BJ (cell line): ENCODE measurements around the gene FAM168A. TPM values are rescaled to one million over a fixed set of nuclear protein-coding genes. Genes with fewer than 3 reads are reported as not detected.

Experiments used
- CTCF ChIA-PET: fragments of 350-600 bp; formaldehyde crosslinking; extraction: SDS; loops from one replicate; lab custom pipeline; 2021; ENCODE audit warnings: antibody characterized with exemption, inconsistent platforms; lab: Yijun Ruan, JAX
- POLR2A ChIA-PET: fragments of 300-600 bp; sonication (Branson Sonifier 250); formaldehyde crosslinking; extraction: SDS; loops from one replicate; lab custom pipeline; 2021; ENCODE audit warnings: antibody characterized with exemption; lab: Charles Lee
- DNase-seq: peaks from one replicate; pipeline ENCODE4 v3.0.0-alpha.2; 2011; ENCODE audit warnings: low read depth
- H3K27me3 ChIP-seq: 2 replicates; pipeline ENCODE4 v1.6.0; 2011; ENCODE audit warnings: low read length; ENCODE audit not compliant: control insufficient read depth, insufficient read depth
- H3K36me3 ChIP-seq: 2 replicates; pipeline ENCODE4 v1.5.1; 2011; ENCODE audit warnings: low read length; ENCODE audit not compliant: control insufficient read depth, insufficient read depth
- H3K4me3 ChIP-seq: 2 replicates; pipeline ENCODE4 v1.5.1; 2011; ENCODE audit warnings: low read depth, mild to moderate bottlenecking, control low read depth, low read length
- polyA plus RNA-seq: library from polyadenylated mRNA; depleted of rRNA; stranded (reverse); fragments of >200 nt; gene quantifications from 2 replicates; pipeline ENCODE4 v1.2.3, GENCODE V29; 2011
- TF ChIP-seq, protein P1 (sequence below): IDR thresholded peaks from 2 replicates; pipeline ENCODE4 v1.5.1; 2011; ENCODE audit warnings: low read depth, mild to moderate bottlenecking, control low read depth, inconsistent platforms, low read length, moderate library complexity; ENCODE audit not compliant: insufficient read depth

Gene FAM168A
- polyA plus RNA-seq, 1 experiment = 19.1 TPM

GRCh38 chr11:73570415-73571114, 27.3 kb downstream of the FAM168A start:
- ChIA-PET POLR2A (no interaction called here), CTCF (interaction anchor here (1.0 to 1.2 kb wide), 2 partner anchors 26 to 55 kb away, joined by 3 read pairs; no protein-coding TSS in a partner anchor)
- Histone ChIP-seq H3K36me3 (no peaks in the 10 kb centered on the region), H3K27me3 (no peaks in the 10 kb centered on the region), H3K4me3 (no peak overlapping the region)
- TF ChIP-seq, protein P1, sequence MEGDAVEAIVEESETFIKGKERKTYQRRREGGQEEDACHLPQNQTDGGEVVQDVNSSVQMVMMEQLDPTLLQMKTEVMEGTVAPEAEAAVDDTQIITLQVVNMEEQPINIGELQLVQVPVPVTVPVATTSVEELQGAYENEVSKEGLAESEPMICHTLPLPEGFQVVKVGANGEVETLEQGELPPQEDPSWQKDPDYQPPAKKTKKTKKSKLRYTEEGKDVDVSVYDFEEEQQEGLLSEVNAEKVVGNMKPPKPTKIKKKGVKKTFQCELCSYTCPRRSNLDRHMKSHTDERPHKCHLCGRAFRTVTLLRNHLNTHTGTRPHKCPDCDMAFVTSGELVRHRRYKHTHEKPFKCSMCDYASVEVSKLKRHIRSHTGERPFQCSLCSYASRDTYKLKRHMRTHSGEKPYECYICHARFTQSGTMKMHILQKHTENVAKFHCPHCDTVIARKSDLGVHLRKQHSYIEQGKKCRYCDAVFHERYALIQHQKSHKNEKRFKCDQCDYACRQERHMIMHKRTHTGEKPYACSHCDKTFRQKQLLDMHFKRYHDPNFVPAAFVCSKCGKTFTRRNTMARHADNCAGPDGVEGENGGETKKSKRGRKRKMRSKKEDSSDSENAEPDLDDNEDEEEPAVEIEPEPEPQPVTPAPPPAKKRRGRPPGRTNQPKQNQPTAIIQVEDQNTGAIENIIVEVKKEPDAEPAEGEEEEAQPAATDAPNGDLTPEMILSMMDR = no peak
- DNase-seq = no peak

GRCh38 chr11:73566977-73567755, 30.7 kb downstream of the FAM168A start:
- ChIA-PET CTCF (interaction anchor here (1.0 kb wide), 1 partner anchor 87 kb away, joined by 4 read pairs; no protein-coding TSS in a partner anchor), POLR2A (no interaction called here)
- no peaks in the 10 kb centered on the region for H3K36me3 ChIP-seq
- TF ChIP-seq, protein P1 = no peak
- no peak overlapping the region for H3K4me3 ChIP-seq
- H3K27me3 ChIP-seq = no peaks in the 10 kb centered on the region
- DNase-seq = no peak

DNA sequence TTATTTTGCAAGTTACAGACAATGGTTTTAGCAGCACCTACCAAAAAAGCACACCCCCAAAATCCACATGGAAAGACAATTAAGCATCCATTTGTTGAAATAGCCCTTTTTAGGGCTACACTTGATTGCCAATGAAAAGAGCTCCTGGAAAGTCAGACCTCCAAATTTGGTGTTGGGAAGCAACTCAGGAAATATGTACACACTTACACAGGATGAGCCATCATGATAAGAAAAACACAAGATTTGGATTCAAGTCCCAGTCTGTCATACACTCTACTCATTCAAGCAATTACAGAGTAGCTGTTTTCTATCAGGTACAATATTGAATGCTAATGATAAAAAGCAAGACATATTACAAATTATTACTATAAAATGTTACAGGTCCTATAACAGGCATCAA, 31.5 kb downstream of the FAM168A start:
- DNase-seq = no peak
- ChIA-PET POLR2A (no interaction called here), CTCF (interaction anchor here (1.0 to 1.2 kb wide), 2 partner anchors 11 to 86 kb away, joined by 3 to 4 read pairs; no protein-coding TSS in a partner anchor)
- Histone ChIP-seq H3K27me3 (no peaks in the 10 kb centered on the region), H3K36me3 (no peaks in the 10 kb centered on the region), H3K4me3 (no peak overlapping the region)
- TF ChIP-seq, protein P1 = no peak

DNA sequence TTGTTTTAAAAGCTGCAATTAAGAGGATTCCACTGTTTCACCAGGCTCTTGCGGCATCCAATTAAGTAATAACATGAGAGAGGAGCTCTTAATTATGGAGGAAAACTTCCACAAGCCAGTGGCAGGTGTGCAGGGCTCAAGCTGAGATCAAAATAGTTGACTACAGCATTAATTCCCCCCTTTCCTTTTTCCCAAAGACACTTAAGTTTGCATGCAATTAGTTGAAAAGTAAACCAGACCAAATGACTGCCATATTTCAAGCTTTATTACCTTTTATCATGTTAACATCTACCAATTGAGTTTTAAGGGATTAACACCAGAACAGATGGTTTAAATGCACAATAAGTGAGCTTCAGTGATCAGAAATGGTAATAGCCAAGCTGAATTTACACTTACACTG, 32.1 kb downstream of the FAM168A start:
- ChIA-PET CTCF (interaction anchor here (1.2 to 1.6 kb wide), 2 partner anchors 11 to 13 kb away, joined by 3 read pairs; no protein-coding TSS in a partner anchor), POLR2A (no interaction called here)
- H3K4me3 ChIP-seq = no peak overlapping the region
- TF ChIP-seq, protein P1 = no peak
- no peaks in the 10 kb centered on the region for H3K27me3 ChIP-seq
- H3K36me3 ChIP-seq = no peaks in the 10 kb centered on the region
- DNase-seq = no peak

- POLR2A ChIA-PET = no interaction called here
- DNase-seq = no peak
- H3K4me3 ChIP-seq = no peak overlapping the region
- no peaks in the 10 kb centered on the region for H3K36me3 ChIP-seq
- TF ChIP-seq, protein P1 = no peak
- CTCF ChIA-PET = interaction anchor here (1.0 to 1.6 kb wide), 2 partner anchors 14 to 33 kb away, joined by 3 read pairs; no protein-coding TSS in a partner anchor
- no peaks in the 10 kb centered on the region for H3K27me3 ChIP-seq
These were observed 33.0 kb downstream of the FAM168A start for GRCh38 chr11:73564903-73565302.
